ENCODE data around the gene ENTREP3.
A peak's percentile ranks its signal among the peaks of the same experiment; 100 is the strongest.
"Not testable (repeated sequence)": the region's sequence is repeated elsewhere in the genome, so short reads cannot be mapped to it uniquely, and the experiment has no call there.

ENTREP3 gene

GRCh38 chr1:155250633-155251449, 4.4 kb downstream of the ENTREP3 start:
- DNase-seq (ENCODE audit: low spot score), result peak; percentile 88

GRCh38 chr1:155250246-155250632, 5.0 kb downstream of the ENTREP3 start:
- no peak for DNase-seq (ENCODE audit: low spot score)

GRCh38 chr1:155247667-155248553, 7.4 kb downstream of the ENTREP3 start:
- DNase-seq (ENCODE audit: low spot score), result no peak

- DNase-seq (ENCODE audit: low spot score), result not testable (repeated sequence)
These were observed 8.5 kb downstream of the ENTREP3 start for GRCh38 chr1:155246796-155247195.

GRCh38 chr1:155245163-155245524, 10.1 kb downstream of the ENTREP3 start:
- DNase-seq (ENCODE audit: low spot score), result no peak

GRCh38 chr1:155244368-155245162, 10.7 kb downstream of the ENTREP3 start:
- peak; percentile 99 for DNase-seq (ENCODE audit: low spot score)

GRCh38 chr1:155242805-155243358, 12.4 kb downstream of the ENTREP3 start:
- DNase-seq (ENCODE audit: low spot score), result no peak

GRCh38 chr1:155241841-155242264, 13.4 kb downstream of the ENTREP3 start:
- DNase-seq (ENCODE audit: low spot score), result no peak

- peak; percentile 88 for DNase-seq (ENCODE audit: low spot score)
These were observed 14.1 kb downstream of the ENTREP3 start for GRCh38 chr1:155241069-155241679.

- no peak for DNase-seq (ENCODE audit: low spot score)
These were observed 18.8 kb downstream of the ENTREP3 start for GRCh38 chr1:155236451-155236850.

GRCh38 chr1:155235375-155235774, 19.9 kb downstream of the ENTREP3 start:
- DNase-seq (ENCODE audit: low spot score), result not testable (repeated sequence)

- not testable (repeated sequence) for DNase-seq (ENCODE audit: low spot score)
These were observed 21.8 kb downstream of the ENTREP3 start for GRCh38 chr1:155233502-155233901.

GRCh38 chr1:155232001-155232978, 23.0 kb downstream of the ENTREP3 start:
- not testable (repeated sequence) for DNase-seq (ENCODE audit: low spot score)

- DNase-seq (ENCODE audit: low spot score), result not testable (repeated sequence)
These were observed 24.0 kb downstream of the ENTREP3 start for GRCh38 chr1:155231302-155231701.

GRCh38 chr1:155228096-155228427, 27.2 kb downstream of the ENTREP3 start:
- no peak for DNase-seq (ENCODE audit: low spot score)

GRCh38 chr1:155227261-155228095, 27.8 kb downstream of the ENTREP3 start:
- peak; percentile 99 for DNase-seq (ENCODE audit: low spot score)

GRCh38 chr1:155226910-155227260, 28.4 kb downstream of the ENTREP3 start:
- no peak for DNase-seq (ENCODE audit: low spot score)

GRCh38 chr1:155226188-155226909, 28.9 kb downstream of the ENTREP3 start:
- peak; percentile 69 for DNase-seq (ENCODE audit: low spot score)

- DNase-seq (ENCODE audit: low spot score), result not testable (repeated sequence)
These were observed 29.9 kb downstream of the ENTREP3 start for GRCh38 chr1:155225404-155225759.

All from putamen (tissue), 1 donor.